GM19043 (cell line): ENCODE measurements around the gene COG5.

Source experiments
- ATAC-seq: cut with Tn5 transposase; IDR thresholded peaks from one replicate; pipeline ENCODE4 v1.9.1; 2021; ENCODE audit warnings: low read depth; ENCODE audit not compliant: unreplicated experiment

The COG5 gene

DNA sequence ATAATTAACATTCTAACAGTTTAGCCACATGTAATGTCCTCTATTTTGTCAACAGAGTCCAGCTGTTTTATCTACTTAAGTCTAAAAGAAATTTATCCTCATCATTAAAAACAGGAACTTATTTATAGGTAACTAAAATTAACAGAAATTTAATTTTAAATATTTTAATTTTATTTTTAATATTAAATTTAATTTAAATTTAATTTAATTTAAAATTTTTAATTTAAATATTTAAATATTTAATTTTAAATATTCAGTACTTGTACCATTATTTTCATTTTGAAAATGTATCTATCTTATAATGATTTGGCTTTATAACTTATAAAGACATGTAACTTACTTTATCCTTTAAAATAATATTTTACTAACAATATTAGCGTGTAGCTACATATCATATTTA, 94.9 kb downstream of the COG5 start:
- no peak for ATAC-seq

DNA sequence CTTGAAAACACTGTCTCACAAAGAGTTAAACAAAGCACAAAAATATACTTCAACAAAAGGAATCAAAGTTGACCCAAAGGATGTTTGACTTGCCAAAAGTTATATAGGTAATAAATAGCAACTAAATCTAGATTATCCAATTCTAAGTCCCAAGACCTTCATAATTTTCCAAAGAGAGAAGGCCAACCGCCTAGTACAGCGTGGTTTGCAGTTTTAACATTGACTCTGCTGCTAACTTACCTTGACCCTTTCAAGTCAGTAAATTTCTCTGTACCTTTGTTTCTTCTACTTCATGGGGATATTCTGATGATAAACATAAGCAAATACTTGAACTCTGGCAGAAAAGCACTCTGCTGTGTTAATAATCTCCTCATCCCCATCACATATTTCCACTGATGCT, 95.7 kb downstream of the COG5 start:
- ATAC-seq, result no peak

DNA sequence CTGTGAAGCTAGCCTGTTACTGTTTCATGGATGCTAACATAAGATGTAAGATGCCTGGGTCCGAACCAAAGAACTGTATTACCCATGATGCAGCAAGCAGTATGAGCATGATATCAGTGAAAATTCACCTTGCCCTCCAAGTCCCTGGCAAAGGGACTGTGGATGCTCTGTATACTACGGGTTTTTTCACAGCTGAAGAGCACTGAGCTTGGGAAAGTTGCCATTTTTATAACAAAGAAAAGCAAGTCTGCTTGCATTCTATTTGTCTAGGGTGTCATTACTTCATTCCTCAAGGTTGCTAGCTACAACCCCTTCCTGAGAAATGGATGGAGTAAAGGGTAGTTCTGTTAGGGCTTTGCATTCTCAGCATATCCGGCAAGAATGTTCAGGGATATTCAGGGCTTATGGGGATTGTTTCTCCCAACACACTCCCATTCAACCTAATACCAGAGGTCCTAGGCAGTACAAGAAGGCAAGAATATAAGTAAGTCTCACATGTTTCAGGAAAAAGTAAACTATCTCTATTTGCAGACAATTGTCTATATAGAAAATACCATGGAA, 99.0 kb downstream of the COG5 start:
- ATAC-seq, result no peak

DNA sequence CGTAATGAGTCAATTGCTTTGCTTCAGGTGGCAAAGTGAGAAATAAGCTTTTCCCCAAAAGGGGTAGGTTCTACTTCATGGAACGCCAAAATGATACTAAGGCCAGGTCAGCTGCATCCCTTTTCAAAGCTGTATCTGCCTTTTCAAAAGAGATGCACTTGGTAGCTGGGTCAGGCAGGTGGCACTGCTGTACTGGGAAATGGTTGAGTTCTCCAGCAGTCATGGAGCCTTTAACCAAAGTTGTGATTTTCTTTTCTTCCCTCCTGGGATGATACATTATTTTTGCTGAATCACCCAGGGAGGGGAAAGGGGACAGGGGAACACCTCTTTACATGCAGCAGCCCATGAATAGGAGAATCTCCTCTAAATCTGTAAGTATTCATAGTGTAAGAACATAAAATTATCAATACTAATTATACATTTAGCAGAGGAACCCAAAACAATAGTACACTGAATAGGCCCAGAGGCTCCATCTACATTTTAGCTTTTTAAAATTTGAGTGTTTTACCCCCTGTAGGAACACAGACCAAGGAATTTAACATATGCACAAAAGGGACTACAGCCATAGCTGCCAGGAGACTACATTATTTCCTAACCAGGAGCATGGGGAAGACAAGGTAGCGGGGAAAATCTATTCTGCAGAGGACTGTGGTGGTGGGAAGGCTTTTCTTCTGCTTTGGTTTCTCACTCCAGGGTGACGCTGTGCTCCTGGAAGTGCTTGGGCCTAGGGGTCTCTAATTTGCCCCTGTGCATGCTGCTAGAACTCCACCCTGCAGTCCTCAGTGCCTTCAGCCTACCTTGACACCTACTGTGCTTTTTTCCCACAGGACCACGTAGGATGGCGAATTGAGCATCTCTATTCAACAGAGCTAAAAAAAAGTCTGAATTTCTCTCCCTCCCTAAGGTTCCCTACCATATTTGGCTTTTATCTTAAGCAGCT, 100.3 kb downstream of the COG5 start:
- no peak for ATAC-seq

DNA sequence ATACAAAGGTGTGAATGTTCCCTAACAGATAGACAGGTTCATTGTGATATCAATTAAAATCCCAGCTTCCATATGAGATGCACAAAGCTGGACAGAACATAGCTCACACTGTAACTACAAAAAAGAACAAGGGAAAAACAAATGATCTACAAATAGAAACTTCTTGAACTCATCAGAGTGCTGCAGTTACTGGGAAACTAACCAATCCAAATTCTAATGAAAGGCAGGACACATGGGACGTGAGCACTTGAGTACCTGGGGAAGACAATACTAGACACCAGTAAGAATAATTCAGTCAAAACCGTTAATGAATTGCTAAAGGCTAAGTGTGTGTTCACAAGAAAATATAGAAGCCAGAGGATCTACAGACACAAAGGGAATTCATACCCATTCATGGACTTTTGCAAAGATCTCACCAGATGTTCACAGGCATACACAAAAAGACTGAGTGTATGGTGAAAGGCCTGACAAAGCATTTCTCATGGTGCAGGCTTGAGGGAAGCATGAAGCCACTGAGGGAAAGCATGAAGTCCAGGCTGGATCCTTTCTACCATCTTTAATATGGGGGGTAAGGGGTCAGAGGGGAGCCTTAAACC, 101.7 kb downstream of the COG5 start:
- no peak for ATAC-seq

DNA sequence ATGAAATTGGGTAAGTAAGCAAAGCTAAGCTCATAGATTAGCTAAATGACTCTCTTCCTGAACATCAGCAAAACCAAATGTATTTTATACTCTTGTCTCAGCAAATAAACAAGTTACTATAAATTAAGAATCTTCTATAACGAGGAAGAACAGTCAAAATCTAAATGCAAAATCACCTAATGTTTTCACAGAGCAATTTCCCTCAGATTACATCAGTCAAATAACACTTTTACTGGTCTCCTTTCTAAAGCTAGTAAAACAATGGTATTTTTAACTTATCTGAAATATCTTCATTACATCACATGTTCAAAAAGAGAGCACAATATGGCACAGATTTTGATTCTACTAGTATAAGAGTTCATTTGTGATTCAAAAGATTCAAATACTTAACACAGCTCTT, 110.3 kb downstream of the COG5 start:
- no peak for ATAC-seq

DNA sequence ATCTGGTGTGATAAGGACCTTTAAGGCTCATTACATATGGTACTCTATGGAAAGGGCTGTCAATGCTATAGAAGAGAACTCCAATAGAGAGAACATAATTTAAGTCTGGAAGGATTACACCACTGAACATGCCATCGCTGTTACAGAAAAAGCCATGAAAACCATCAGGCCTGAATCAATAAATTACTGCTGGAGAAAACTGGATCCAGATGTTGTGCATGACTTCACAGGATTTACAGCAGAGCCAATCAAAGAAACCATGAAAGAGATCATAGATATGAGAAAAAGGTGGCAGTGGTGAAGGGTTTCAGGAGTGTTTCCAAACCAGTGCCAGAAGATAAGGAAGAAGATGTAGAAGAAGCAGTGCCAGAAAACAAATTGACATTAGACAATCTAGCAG, 112.8 kb downstream of the COG5 start:
- ATAC-seq, result no peak

DNA sequence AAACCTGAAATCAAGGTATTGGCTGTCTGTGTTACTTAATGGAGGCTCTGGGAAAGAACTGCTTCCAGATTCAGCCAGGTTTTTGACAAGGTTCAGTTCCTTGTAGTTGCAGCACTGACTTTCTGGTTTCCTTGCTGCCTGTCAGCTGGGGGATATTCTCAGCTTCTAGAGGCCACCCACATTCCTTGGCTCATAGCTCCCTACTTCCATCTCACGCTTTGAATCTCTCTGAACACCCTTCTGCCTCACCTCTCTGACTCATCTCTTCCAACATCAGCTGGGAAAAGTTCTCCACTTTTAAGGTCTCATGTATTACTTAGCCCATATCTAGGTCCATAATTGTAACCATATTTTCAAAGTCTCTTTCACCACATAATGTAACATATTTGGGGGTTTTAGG, 116.7 kb downstream of the COG5 start:
- no peak for ATAC-seq

DNA sequence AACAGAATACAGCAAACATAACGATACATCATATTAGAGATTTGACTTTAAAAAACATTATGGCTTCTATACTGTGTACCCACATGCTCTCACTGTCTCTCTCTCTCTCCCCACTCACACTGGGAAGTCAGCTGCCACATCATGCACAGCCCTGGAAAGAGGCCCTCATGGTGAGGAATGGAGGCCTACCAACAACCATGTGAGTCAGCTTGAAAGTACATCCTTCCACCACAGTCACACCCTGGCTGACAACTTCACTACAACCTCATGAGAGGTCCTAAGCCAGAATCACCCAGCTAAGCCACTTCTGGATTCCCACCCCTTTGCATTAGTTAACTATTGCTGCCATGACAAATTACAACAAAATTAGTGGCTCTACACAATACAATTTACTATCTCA, 117.2 kb downstream of the COG5 start:
- no peak for ATAC-seq

DNA sequence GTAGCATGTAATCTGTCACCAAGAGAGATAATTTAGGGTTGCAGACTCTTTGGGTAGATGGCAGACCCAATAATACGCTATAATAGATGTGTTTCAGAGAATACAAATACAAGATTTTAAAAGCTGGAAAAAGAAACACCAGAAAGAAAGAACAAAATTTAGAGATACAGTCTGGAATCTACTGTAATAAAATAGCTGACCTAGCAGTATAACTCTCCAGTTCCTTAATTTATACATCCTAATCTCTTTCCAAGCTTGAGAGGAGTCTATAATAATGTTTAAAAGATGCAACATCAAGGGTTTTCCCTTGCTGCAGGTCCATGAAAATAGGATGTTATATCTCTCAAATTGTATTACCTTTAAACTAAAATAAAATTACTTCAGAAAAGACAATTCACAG, 121.0 kb downstream of the COG5 start:
- ATAC-seq, result no peak

DNA sequence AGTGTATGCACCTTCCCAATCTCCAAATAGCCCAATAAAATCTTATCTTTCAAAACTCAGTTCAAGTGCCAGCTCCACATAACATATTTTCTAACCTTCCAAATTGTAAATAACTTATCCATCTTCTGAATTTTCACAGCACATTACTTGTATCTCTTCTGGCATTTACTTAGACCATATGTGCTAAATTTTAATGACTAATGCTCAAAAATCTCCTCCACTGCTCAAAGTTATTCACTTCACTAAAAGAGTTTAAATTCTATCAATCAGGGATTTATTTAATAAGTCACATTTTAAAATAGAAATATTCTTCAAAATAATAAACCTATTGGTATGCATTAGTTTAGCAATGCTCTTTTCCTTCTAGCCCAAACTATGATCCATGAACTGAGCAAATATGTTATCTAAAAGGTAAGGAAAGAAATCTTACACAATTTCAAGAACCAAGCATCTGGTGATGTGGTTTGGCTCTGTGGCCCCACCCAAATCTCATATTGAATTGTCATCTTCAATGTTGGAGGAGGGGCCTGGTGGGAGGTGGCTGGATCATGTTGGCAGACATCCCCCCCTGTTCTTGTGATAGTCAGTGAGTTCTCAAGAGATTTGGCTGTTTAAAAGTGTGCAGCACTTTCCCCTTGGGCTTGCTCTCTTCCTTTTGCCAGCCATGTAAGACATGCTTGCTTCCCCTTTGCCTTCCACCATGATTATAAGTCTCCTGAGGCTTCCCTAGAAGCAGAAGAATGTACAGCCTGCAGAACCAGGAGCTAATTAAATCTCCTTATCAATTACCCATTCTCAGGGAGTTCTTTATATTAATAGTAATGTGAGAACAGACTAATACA, 121.9 kb downstream of the COG5 start:
- no peak for ATAC-seq

DNA sequence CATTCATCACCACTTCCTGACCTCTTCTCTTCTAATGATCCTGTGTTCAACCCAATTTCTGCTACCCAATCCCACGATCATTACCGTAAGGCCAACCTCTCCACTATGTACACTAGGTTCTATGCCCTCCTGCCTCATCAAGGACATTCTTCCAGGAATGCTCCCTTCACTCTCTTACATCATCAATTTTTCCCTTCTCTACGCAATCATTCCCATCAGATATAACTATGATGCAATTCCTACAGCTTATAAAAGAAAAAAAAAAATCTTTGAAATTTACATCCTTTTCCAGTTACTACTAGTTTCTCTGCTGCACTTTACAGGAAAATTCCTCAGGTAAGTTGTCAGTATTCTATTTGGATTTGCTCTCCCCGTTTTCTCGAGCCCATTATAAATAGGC, 124.7 kb downstream of the COG5 start:
- ATAC-seq, result no peak

DNA sequence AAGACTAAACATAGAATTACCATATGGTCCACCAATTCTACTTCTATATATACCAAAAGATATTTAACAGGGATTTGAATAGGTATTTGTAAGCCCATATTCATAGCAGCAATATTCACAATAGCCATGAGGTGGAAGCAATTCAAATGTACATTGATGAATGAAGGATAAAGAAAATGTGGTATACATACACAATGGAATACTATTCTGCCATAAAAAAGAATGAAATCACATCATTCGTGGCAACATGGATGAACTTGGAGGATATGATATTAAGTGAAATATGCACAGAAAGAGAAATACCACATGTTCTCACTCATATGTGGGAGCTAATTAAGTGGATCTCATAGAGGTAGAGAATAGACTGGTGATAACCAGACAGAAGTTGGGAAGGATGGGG, 128.0 kb downstream of the COG5 start:
- no peak for ATAC-seq

DNA sequence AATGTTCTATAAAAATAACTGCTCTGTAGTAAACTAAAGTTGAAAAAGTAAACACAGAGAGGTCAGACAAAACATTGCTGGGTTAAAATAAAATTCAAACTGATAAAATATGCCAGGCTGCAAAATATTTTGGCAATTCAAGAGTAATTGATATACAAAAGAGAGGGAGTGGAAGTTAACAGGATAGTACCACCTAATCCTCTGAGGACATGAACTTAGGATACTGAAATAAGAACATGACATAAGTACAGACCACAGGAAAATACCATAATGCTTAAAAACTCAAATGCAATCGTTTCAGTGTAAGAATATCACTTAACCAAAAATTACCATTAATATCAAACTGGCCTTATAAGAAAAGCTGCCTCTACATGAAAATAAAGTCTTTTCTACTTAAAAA, 131.5 kb downstream of the COG5 start:
- ATAC-seq, result no peak

DNA sequence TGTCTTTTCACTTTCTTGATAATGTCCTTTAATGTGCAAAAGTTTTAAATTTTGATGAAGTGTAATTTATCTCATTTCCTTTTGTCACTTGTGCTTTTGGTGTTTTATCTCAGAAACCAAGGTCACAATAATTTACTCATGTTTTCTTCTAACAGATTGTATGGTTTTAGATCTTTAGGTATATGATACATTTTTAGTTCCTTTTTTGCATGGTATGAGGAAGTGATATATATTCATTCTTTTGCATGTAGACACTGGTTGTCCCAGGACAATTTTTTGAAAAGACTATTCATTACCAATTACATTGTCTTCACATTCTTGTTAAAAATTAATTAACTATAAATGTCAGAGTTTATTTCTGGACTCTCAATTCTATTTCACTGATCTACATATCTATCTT, 133.7 kb downstream of the COG5 start:
- ATAC-seq, result no peak

DNA sequence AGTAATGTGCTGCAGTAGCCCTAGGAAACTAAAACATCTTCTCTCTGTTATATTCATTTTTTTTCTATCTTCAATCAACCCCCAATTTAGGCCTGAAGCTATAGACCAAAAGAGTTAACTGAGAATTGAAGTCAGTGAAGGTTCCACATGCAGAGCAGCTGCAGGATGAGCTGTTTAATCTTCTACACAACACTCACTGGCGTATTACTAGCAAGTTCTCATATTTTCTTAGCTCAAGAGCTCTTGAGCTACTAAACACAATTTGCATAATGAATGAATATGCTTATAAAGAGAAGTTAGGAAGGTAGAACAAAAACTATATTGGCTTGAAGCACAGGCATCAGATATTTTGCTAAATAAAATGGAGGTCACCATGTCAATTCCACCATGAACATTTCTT, 135.1 kb downstream of the COG5 start:
- no peak for ATAC-seq

DNA sequence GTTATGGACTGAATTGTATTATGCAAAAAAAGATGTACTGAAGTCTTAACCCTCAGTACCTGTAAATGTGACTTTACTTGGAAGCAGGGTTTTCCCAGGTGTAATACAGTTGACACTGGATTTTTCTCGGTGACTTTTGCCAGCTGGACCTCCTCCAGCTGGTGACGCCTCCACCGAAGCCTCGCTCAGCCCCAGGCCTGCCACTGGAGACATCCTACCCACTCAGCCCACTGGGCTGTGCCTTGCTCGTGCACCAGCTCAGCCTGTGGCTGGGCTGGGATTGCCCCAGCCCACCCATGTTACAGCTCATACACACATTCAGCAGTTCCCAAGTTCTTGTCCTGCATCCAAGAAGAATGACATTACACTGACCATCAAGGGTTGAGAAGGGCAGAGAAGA, 136.3 kb downstream of the COG5 start:
- ATAC-seq, result no peak

DNA sequence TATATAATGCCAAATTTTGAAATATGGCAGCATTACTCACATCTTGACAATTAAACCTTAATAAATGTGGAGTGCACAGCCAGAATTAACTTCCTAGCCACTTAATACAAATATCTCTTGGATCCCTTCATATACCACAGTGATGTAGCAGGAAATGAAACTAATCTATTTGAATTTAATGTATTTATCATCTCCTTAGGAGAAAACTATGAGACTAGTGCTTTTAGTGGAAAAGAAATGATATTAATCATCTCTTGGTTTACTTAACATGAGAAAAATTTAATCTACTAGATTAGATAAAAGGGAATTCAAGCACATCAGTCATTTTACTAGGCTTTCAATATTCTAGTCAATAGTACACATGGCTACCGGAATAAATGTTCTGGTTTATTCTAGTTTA, 149.5 kb downstream of the COG5 start:
- ATAC-seq, result no peak

DNA sequence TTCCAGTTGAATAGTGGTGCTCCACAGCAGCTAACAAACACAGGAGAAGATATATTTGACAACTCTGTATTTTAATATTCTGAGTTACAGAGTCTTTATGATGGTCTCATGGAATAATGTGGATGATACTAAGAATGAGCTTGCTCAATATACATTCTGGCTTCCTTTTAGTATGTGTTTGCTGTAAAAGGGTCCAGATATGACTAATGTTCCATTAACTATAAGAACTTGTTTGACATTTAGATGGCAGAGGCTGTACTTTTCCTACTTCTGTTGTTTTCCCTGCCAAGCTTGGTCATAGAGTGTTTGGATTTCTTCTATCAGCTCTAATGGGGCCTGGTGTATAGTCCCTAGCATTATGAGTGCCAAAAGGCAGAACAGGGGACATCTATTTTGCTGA, 155.4 kb downstream of the COG5 start:
- ATAC-seq, result no peak

DNA sequence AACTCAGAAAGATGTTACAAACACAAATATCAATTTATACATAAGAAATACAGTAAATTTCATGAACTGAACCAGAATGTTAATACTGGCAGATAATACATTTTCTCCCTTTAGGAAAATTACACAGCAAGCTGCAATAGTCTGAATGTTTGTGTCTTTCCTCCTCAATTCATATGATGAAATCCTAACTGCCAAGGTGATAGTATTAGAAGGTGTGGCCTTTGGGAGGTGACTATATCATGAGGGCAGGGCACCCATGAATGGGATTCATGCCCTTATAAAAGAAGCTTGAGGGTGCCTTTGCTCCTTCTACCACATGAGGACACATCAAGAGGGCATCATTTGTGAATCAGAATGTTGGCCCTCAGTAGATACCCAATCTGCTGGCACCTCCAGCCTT, 158.2 kb downstream of the COG5 start:
- no peak for ATAC-seq
